ENCODE data around the gene RHBDL1.

RHBDL1 gene

DNA sequence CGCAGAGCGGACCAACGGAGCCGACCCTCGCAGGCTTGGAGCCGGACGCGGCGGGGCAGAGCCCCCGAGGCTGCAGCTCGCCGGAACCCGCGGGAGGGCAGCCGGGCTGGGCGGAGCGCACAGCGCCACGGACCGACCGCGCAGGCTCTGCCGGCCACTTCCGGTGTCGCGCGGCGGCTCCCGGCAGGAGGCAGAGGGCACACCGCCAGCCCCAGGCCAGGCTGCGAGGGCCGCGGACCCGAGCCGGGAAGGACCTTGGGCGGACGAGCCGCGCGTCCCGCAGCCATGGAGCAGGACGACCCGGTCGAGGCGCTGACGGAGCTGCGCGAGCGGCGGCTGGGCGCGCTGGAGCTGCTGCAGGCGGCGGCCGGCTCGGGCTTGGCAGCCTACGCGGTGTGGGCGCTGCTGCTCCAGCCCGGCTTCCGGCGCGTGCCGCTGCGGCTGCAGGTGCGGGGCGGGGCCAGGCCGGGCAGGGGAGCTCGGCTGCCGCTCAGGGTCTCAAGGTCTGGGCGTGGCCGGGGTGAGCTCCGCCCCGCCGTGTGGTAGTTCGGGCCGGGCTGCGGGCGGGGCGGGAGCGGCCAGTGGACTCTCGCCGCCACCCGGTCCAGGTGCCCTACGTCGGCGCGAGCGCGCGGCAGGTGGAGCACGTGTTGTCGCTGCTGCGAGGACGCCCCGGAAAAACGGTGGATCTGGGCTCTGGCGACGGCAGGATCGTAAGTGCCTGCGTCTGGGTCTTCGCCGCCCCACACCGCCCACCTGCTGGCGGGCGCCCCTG lies 45.7 kb downstream of the RHBDL1 start, which contains the start of gene ANTKMT:
Gene ANTKMT (plus strand): TSS at position 157 of the 775 bp plus-strand sequence. CDS start 129 bp downstream, at position 286.
- TF ChIP-seq, protein P1, sequence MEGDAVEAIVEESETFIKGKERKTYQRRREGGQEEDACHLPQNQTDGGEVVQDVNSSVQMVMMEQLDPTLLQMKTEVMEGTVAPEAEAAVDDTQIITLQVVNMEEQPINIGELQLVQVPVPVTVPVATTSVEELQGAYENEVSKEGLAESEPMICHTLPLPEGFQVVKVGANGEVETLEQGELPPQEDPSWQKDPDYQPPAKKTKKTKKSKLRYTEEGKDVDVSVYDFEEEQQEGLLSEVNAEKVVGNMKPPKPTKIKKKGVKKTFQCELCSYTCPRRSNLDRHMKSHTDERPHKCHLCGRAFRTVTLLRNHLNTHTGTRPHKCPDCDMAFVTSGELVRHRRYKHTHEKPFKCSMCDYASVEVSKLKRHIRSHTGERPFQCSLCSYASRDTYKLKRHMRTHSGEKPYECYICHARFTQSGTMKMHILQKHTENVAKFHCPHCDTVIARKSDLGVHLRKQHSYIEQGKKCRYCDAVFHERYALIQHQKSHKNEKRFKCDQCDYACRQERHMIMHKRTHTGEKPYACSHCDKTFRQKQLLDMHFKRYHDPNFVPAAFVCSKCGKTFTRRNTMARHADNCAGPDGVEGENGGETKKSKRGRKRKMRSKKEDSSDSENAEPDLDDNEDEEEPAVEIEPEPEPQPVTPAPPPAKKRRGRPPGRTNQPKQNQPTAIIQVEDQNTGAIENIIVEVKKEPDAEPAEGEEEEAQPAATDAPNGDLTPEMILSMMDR (conservative IDR thresholded peaks at IDR 0.05; ENCODE audit: low read depth, low read length), result no peak
- Histone ChIP-seq H3K27ac (peak within 1 kb of the TSS; percentile 82), H4K20me1 (ENCODE audit: insufficient read depth) (no peaks in the 10 kb centered on the region), H3K36me3 (ENCODE audit: insufficient read depth) (no peaks in the 10 kb centered on the region), H3K27me3 (ENCODE audit: insufficient read depth, low read depth) (peaks cover 5% of the 10 kb centered on the region), H3K4me3 (IDR thresholded peaks at IDR 0.05; ENCODE audit: insufficient read depth, low read depth, low read length) (no peak within 1 kb of the TSS), H3K9ac (peak within 1 kb of the TSS; percentile 81), H3K4me1 (ENCODE audit: low read depth, poor library complexity, severe bottlenecking) (peaks cover 53% of the 10 kb centered on the region), H3K4me2 (peak within 1 kb of the TSS; percentile 81), H3K79me2 (ENCODE audit: insufficient read depth, low read depth) (no peaks in the 10 kb centered on the region), H2AFZ (ENCODE audit: low read depth) (peak within 1 kb of the TSS; percentile 58)

- Histone ChIP-seq H4K20me1 (ENCODE audit: insufficient read depth) (no peaks in the 10 kb centered on the region), H3K79me2 (ENCODE audit: insufficient read depth, low read depth) (no peaks in the 10 kb centered on the region), H3K27ac (no peak overlapping the region), H2AFZ (ENCODE audit: low read depth) (no peak overlapping the region), H3K4me1 (ENCODE audit: low read depth, poor library complexity, severe bottlenecking) (peaks cover 58% of the 10 kb centered on the region), H3K4me2 (peak overlapping the region; percentile 81), H3K9ac (no peak overlapping the region), H3K27me3 (ENCODE audit: insufficient read depth, low read depth) (no peaks in the 10 kb centered on the region; the same call in 1 of the 2 replicates), H3K4me3 (IDR thresholded peaks at IDR 0.05; ENCODE audit: insufficient read depth, low read depth, low read length) (no peak overlapping the region), H3K36me3 (ENCODE audit: insufficient read depth) (no peaks in the 10 kb centered on the region)
- TF ChIP-seq, protein P1 (conservative IDR thresholded peaks at IDR 0.05; ENCODE audit: low read depth, low read length), result no peak
Observed at GRCh38 chr16:721765-722540, 46.5 kb downstream of the RHBDL1 start.

GRCh38 chr16:722835-723633 lies 47.6 kb downstream of the RHBDL1 start:
- Histone ChIP-seq H3K4me2 (no peak overlapping the region), H3K27ac (no peak overlapping the region), H3K9ac (no peak overlapping the region), H2AFZ (ENCODE audit: low read depth) (no peak overlapping the region), H3K4me1 (ENCODE audit: low read depth, poor library complexity, severe bottlenecking) (peaks cover 58% of the 10 kb centered on the region), H3K4me3 (IDR thresholded peaks at IDR 0.05; ENCODE audit: insufficient read depth, low read depth, low read length) (no peak overlapping the region), H3K79me2 (ENCODE audit: insufficient read depth, low read depth) (no peaks in the 10 kb centered on the region), H4K20me1 (ENCODE audit: insufficient read depth) (no peaks in the 10 kb centered on the region), H3K36me3 (ENCODE audit: insufficient read depth) (no peaks in the 10 kb centered on the region), H3K27me3 (ENCODE audit: insufficient read depth, low read depth) (no peaks in the 10 kb centered on the region)
- TF ChIP-seq, protein P1 (conservative IDR thresholded peaks at IDR 0.05; ENCODE audit: low read depth, low read length), result no peak

- H3K79me2 ChIP-seq (ENCODE audit: insufficient read depth, low read depth), result no peaks in the 10 kb centered on the region
- H3K4me3 ChIP-seq (IDR thresholded peaks at IDR 0.05; ENCODE audit: insufficient read depth, low read depth, low read length), result no peak overlapping the region
- H3K27ac ChIP-seq, result no peak overlapping the region
- H3K4me2 ChIP-seq, result no peak overlapping the region
- H4K20me1 ChIP-seq (ENCODE audit: insufficient read depth), result no peaks in the 10 kb centered on the region
- no peaks in the 10 kb centered on the region for H3K27me3 ChIP-seq (ENCODE audit: insufficient read depth, low read depth)
- H3K4me1 ChIP-seq (ENCODE audit: low read depth, poor library complexity, severe bottlenecking), result peaks cover 58% of the 10 kb centered on the region
- no peaks in the 10 kb centered on the region for H3K36me3 ChIP-seq (ENCODE audit: insufficient read depth)
- TF ChIP-seq, protein P1 (conservative IDR thresholded peaks at IDR 0.05; ENCODE audit: low read depth, low read length), result no peak
- no peak overlapping the region for H3K9ac ChIP-seq
- no peak overlapping the region for H2AFZ ChIP-seq (ENCODE audit: low read depth)
Observed at GRCh38 chr16:723695-724094, 48.2 kb downstream of the RHBDL1 start.

Data from KMS-11 (cell line).